Testis (tissue), 3 donors: Measurements from ENCODE around the gene LHX5. TPM values are rescaled to one million over a fixed set of nuclear protein-coding genes. Genes with fewer than 3 reads are reported as not detected.

Experiments used
- DNase-seq: peaks from one replicate; pipeline ENCODE4 v3.0.0-alpha.2; 2019
- H3K27ac ChIP-seq, 2 donors: fragments of 200-600 bp; sonication (generic); one replicate each; pipeline ENCODE4 v1.5.1; 2019
- H3K27me3 ChIP-seq: fragments of 200-600 bp; sonication (generic); one replicate; pipeline ENCODE4 v1.5.1; 2019
- H3K36me3 ChIP-seq: fragments of 200-600 bp; sonication (generic); one replicate; pipeline ENCODE4 v1.5.1; 2017; ENCODE audit warnings: low read depth; ENCODE audit errors: missing control alignments
- H3K4me1 ChIP-seq: fragments of 200-600 bp; sonication (generic); one replicate; pipeline ENCODE4 v1.5.1; 2019
- H3K4me3 ChIP-seq, 2 donors: fragments of 200-600 bp; sonication (generic); one replicate each; pipeline ENCODE4 v1.5.1; 2017 to 2019
- H3K9me3 ChIP-seq: fragments of 200-600 bp; sonication (generic); one replicate; pipeline ENCODE4 v1.5.1; 2017
- CTCF ChIP-seq, 3 experiments: fragments of 450-650 bp in 2 of 3; fragments of 200-600 bp in 1 of 3; sonication (generic) in 1 of 3; IDR thresholded peaks; one replicate each; pipeline ENCODE4 v1.5.1; 2016 to 2019; ENCODE audit warnings: antibody characterized with exemption in 3 of 3, mild to moderate bottlenecking in 2 of 3, moderate library complexity in 1 of 3
- POLR2A ChIP-seq: fragments of 450-650 bp; IDR thresholded peaks from one replicate; pipeline ENCODE4 v1.6.1; 2017; ENCODE audit warnings: antibody characterized with exemption, mild to moderate bottlenecking, moderate library complexity
- WGBS, 2 donors: methylation state at CpG; one replicate each; pipeline ENCODE4 v1.1.5; 2018; 5-methylcytosine and 5-hydroxymethylcytosine counted together
- intact Hi-C: fragments of 100-400 bp; cut with DNase I; formaldehyde crosslinking; loops from one replicate; pipeline ENCODE4 v1.15.1; 2023; ENCODE audit warnings: low total_unique reads
- polyA plus RNA-seq: library from polyadenylated mRNA; stranded (reverse); fragments of 350-450 nt; fragmentation: Illumina TruSeq; extraction: RNeasy Lipid Tissue Mini Kit (QIAGEN cat#74804); gene quantifications from one replicate; pipeline ENCODE4 v1.2.3, GENCODE V29; 2014; ENCODE audit warnings: low read depth, low replicate concordance; ENCODE audit not compliant: insufficient read depth
- total RNA-seq, 2 donors: library from RNA; depleted of rRNA; stranded (reverse); fragments of >200 nt; gene quantifications; one replicate each; pipeline ENCODE4 v1.2.3, GENCODE V29; 2016

Gene LHX5
- total and polyA plus RNA-seq, 3 donors from 2014 or later = 0.11 to 0.12 TPM; not detected in 1

GRCh38 chr12:113472191-113473121, 785 bp upstream of the LHX5 start:
- no peak for DNase-seq
- no peaks in the 10 kb centered on the region for H3K9me3 ChIP-seq
- TF ChIP-seq CTCF (IDR thresholded peaks at IDR 0.05) = no peak
- TF ChIP-seq POLR2A = no peak
- no peak overlapping the region for H3K4me3 ChIP-seq
- 3 to 4% methylated on average over 18 to 51 of the region's 51 CpGs for WGBS, 2 donors
- peaks cover 1% of the 10 kb centered on the region for H3K27me3 ChIP-seq
- H3K36me3 ChIP-seq = no peaks in the 10 kb centered on the region
- intact Hi-C loops = no loop called here
- peaks cover 9% of the 10 kb centered on the region for H3K4me1 ChIP-seq
- no peak overlapping the region for H3K27ac ChIP-seq

- no peak for DNase-seq
- Histone ChIP-seq H3K4me3 (peak overlapping the region; percentile 4 to 13), H3K27ac (no peak overlapping the region), H3K36me3 (no peaks in the 10 kb centered on the region), H3K27me3 (peaks cover 3% of the 10 kb centered on the region), H3K4me1 (peaks cover 11% of the 10 kb centered on the region), H3K9me3 (no peaks in the 10 kb centered on the region)
- WGBS, 2 donors = 1 to 3% methylated on average over 21 to 51 of the region's 53 CpGs
- TF ChIP-seq POLR2A (no peak), CTCF (IDR thresholded peaks at IDR 0.05) (no peak)
- intact Hi-C loops = no loop called here
Observed at GRCh38 chr12:113470871-113471618, 626 bp downstream of the LHX5 start.

- Histone ChIP-seq H3K9me3 (no peaks in the 10 kb centered on the region), H3K4me3 (no peak overlapping the region), H3K27ac (no peak overlapping the region), H3K4me1 (peaks cover 17% of the 10 kb centered on the region), H3K27me3 (peaks cover 3% of the 10 kb centered on the region), H3K36me3 (no peaks in the 10 kb centered on the region)
- intact Hi-C loops = loop anchor here (10.0 kb wide), 1 partner anchor 445 kb away; no protein-coding TSS in a partner anchor
- no peak for DNase-seq
- WGBS, 2 donors = 1 to 5% methylated on average over 13 to 19 of the region's 19 CpGs
- no peak for TF ChIP-seq POLR2A
Observed at GRCh38 chr12:113469949-113470743, 1.5 kb downstream of the LHX5 start.

GRCh38 chr12:113469224-113469948, 2.3 kb downstream of the LHX5 start:
- Histone ChIP-seq H3K36me3 (no peaks in the 10 kb centered on the region), H3K4me3 (no peak overlapping the region), H3K9me3 (no peaks in the 10 kb centered on the region), H3K27me3 (peaks cover 3% of the 10 kb centered on the region), H3K27ac (no peak overlapping the region), H3K4me1 (peaks cover 23% of the 10 kb centered on the region)
- TF ChIP-seq POLR2A = no peak
- TF ChIP-seq CTCF (IDR thresholded peaks at IDR 0.05) = no peak
- intact Hi-C loops = loop anchor here (10.0 kb wide), 1 partner anchor 445 kb away; no protein-coding TSS in a partner anchor
- no peak for DNase-seq
- WGBS, 2 donors = 3 to 10% methylated on average over 6 to 17 of the region's 17 CpGs
